COLO829 (cell line): ENCODE measurements around the gene GDI2.
"Not testable (repeated sequence)": the region's sequence is repeated elsewhere in the genome, so short reads cannot be mapped to it uniquely, and the experiment has no call there.

Source experiments
- DNase-seq: peaks from one replicate; pipeline ENCODE4 v3.0.0; 2012; ENCODE audit warnings: low spot score

Gene GDI2

GRCh38 chr10:5813341-5814109 lies at the start of gene GDI2:
Gene GDI2 (minus strand): TSS chr10:5813434. CDS start chr10:5813258, 176 bp downstream.
- peak; percentile 92 for DNase-seq

- DNase-seq = no peak
Observed at GRCh38 chr10:5862360-5862961, 49.2 kb upstream of the GDI2 start.

DNA sequence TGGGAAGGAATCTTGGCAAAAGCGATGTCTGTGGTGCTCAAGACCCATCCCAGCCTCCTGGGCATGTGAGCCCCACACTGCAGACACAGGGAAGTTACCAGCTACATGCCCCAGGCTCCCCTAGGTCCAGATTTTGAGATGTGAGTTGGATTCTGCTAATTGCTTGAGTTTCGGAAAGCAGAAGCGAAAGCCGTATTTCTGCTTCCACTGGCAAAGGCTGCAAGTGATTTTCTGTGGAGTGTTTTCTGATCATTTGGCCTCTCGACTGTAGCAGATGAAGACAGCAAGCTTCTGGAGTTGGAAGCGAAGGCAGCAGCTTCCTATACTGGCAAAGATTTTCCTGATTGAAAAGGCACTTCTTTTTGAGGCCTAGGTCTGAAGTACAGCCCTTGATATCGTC lies 46.8 kb upstream of the GDI2 start:
- no peak for DNase-seq

GRCh38 chr10:5858811-5859210 lies 45.6 kb upstream of the GDI2 start:
- DNase-seq = no peak

- no peak for DNase-seq
Observed at GRCh38 chr10:5856701-5857004, 43.4 kb upstream of the GDI2 start.

DNA sequence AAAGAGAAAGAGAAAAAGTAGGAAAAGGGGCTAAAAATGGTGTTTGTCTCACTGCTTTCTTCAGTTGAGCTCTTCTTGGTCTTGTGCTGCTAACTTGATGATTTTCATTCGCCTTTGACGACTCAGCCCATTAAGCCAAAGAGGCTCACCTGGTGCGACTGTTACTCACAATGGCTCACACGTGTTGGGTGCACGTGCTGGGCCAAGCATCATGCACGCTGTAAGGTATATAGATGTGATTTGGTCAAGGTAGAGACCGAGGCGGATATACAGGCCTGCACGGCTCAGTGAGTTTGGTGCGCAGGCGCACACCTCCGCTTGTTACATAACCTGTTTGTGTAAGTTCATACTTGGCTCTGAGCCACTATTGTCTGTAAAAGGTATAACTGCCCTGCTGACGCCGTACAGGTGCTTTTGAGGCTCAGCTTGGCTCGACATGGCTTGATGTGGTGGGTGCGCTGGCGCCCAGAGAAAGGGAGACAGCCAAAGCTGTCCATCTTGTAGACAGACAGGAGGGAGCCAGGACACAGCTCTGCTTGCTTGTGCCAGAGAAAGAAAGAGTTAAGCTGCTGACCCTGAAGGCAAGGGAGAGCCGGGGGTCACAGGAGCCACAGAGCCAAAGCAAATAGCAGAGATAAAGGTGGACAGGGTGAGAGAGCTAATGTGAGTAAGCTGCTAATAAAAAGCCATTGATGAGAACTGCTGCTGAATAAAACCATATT lies 42.9 kb upstream of the GDI2 start:
- no peak for DNase-seq

DNA sequence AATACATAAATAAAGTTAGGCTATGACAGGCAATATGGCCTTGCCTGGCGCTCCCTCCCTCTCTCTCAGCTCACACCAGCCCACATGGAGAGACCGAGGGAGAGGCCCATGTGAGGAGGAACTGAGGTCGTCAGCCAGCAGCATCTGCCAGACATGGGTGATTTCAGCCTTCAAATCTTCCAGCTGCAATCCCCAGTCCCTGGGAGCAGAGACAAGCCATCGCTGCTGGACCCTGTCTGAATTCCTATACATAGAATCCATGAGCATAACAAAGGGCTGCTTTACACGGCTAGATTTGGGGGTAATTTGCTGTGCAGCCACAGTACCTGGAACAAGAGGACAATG lies 40.9 kb upstream of the GDI2 start:
- DNase-seq = no peak

DNA sequence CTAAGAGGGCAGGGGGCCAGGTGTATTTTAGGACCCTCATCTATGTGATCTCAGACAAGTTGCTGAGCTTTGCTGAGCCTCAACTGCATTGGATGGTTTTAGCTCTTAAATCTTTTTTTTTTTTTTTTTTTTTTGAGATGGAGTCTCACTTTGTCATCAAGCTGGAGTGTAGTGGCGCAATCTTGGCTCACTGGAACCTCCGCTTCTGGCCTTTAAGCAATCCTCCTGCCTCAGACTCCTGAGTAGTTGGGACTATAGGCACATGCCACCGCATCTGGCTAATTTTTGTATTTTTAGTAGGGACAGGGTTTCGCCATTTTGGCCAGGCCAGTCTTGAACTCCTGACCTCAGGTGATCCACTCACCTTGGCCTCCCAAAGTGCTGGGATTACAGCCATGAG lies 33.4 kb upstream of the GDI2 start:
- DNase-seq = not testable (repeated sequence)

DNA sequence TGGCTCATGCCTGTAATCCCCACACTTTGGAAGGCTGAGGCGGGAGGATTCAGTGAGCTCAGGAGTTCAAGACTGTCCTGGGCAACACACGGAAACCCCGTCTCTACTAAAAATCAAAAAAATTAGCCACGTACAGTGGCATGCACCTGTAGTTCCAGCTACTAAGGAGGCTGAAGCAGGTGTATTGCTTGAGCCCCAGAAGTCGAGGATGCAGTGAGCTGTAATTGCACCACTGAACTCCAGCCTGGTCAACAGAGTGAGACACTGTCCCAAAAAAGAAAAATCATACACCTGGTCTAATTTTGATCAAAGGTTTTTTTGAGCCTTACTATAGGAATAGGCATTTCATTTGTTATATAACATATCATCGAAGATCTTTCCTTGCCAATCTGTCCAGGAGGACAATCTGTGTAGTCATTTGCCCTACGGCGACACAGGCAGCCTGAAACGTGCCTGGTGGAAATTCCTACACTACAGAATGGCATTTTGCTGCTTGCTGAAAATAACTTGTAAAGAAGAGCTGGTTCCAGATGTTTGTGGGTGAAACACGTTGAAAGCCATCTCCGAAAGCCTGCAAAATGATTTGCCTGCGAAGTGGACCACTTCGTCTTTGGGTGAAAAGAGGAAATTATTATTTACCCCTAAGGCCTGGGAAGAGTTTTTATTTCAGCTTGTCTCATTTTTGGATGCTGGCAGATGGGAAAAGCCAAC lies 31.3 kb upstream of the GDI2 start:
- no peak for DNase-seq

GRCh38 chr10:5843686-5844344 lies 30.6 kb upstream of the GDI2 start:
- DNase-seq = no peak

DNA sequence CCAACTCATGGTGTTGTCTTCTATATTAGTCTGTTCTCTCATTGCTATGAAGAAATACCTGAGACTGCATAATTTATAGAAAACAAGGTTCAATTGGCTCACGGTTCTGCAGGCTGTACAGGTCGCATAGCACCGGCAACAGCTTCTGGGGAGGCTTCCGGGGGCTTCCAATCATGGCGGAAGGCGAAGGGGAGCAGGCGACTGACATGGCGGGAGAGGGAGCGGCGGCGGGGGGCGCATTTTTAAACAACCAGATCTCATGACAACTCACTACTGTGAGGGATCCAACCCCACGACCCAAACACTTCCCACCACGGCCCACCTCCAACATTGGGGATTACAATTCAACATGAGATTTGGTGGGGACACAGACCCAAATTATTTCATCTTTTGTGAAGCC lies 28.7 kb upstream of the GDI2 start:
- no peak for DNase-seq

DNA sequence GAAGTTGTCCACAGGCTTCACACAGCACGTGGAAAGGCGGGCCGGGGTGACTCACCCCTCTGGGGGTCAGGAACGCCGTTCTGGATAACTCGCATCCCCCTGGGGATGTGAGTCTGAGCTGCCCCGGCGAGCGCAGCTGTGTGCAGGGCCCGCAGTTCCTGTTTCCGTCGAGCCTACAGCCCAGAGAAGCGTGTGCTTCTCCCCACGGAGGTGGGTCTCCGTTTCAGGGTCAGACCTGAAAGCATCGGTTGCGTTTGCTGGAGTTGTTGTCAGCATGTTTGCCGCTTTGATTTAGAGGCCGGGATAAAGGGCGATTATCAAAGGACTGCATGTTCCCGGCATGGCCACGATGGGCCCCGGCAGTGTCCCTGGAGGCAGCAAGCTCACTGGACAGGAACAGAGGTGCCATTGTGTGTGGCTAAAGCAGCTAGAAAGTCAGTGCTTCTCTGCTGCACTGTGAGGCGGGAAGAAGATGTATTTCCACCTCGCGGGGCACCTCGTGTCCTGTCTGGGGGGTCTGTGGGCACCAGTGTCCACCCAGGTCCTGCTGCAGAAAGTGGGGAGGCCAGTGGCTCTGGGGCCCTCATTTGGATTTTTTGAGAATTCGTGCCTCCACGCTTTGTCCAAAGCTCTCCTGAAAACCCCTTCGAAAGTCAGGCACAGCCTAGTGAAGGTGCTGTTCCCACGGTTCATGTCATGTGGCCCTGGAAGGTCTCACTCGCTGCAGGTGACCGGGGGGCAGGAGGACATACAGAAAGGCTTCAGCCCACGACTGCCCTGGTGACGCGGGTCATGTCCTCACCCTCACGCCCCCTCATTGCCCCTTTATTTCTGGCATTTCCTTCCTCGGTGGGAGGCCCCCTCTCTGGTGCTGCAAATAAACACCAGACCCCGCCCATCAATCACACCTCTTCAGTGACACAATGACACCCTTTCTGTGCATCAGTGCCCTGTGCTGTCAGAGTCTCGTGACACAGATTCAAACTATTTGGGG lies 27.4 kb upstream of the GDI2 start:
- DNase-seq = peak; percentile 85

DNA sequence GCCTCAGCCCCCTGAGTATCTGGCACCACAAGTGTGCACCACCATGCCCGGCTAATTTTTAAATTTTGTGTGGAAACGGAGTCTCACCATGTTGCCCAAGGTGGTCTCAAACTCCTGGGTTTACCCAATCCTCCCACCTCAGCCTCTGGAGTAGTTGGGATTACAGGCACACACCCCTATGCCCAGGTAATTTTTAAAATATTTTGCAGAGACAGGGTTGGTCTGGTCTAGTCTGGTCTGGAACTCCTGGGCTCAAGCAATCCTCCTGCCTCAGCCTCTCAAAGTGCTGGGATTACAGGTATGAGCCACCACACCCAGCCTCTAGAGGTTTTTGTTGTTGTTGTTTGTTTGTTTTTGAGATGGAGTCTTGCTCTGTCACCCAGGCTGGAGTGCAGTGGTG lies 22.9 kb upstream of the GDI2 start:
- not testable (repeated sequence) for DNase-seq

DNA sequence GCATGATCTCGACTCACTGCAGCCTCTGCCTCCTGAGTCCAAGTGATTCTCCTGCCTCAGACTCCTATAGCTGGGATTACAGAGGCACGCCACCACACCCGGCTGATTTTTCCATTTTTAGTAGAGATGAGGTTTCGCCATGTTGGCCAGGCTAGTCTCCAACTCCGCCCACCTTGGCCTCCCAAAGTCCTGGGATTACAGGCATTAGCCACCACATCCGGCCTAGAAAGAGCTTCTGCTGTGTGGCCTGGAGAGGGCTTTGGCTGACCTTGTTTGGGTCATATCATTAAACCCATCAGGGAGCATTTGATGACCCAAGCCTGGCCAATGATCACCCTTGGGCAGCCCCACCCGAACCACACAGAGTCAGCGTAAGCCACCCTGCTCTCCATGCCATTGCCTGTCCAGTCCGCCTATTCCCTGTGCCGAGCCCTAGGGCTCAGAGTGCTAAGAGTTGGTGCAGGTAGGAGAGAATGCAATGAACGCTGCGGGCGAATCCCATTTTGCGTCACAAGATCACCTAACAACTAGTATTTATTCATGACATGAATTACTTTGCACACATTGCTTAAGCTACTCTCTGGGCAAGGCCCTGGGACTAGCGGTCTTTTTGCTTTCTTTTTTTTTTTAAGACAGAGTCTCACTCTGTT lies 22.3 kb upstream of the GDI2 start:
- no peak for DNase-seq

DNA sequence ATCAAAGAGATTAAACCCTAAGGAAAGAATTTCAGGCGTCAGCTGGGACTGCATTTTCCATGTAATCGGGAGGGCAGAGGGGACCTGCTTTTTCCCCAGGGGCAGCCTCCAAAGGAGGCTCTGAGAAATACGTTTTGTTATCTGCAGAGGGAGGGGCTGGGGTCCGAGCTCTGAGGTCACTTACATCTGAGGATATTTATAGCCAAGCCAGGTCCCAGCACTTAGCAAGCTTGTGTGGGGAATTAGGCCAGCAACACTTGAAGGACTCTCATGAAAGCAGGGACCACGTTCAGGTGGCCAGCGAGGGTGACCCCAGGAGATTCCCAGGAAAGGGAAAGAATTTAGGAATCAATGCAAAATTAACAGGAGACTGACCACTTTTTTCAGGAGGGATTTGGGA lies 20.6 kb upstream of the GDI2 start:
- DNase-seq = no peak

- no peak for DNase-seq
Observed at GRCh38 chr10:5832946-5833345, 19.7 kb upstream of the GDI2 start.

DNA sequence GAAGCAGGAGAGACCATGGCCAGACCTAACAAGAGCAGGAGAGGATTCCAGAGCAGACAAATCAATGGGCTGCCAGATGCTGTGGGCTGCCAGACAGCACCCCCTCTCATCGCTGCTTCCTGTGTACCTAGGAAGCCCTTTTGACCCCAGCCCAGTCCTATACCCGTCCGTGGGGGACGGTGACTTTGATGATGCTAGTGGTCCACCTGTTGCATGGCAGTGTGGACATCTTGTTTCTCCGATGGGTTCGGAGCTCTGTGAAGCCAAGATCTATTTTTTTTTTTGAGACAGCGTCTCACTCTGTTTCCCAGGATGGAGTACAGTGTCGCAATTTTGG lies 18.2 kb upstream of the GDI2 start:
- DNase-seq = no peak

GRCh38 chr10:5830629-5831445 lies 17.6 kb upstream of the GDI2 start:
- no peak for DNase-seq

GRCh38 chr10:5829267-5829666 lies 16.0 kb upstream of the GDI2 start:
- DNase-seq = no peak

GRCh38 chr10:5828725-5829124 lies 15.5 kb upstream of the GDI2 start:
- DNase-seq = no peak
